Adrenal gland (tissue), 5 donors: ENCODE measurements around the gene FAM50A.

Experiments
- CTCF ChIP-seq, 6 experiments: fragments of 450-650 bp in 4 of 6; fragments of 200-600 bp in 2 of 6; sonication (generic) in 1 of 6; IDR thresholded peaks; 1 replicate in 5 of 6; 2 replicates in 1 of 6; pipeline versions ENCODE4 v1.5.1 to v1.8.0; 2016 to 2021; ENCODE audit warnings: antibody characterized with exemption in 6 of 6, mild to moderate bottlenecking in 2 of 6, moderate library complexity in 1 of 6
- POLR2A ChIP-seq, 2 donors: fragments of 450-650 bp; IDR thresholded peaks; one replicate each; pipeline ENCODE4 v1.6.1; 2017; ENCODE audit warnings: antibody characterized with exemption in 2 of 2, mild to moderate bottlenecking in 2 of 2, moderate library complexity in 1 of 2
- donor health status: DM: no; HTN: no; CAD: no.

GRCh38 chrX:154434394-154435168, 9.4 kb upstream of the FAM50A start:
- no peak for TF ChIP-seq CTCF (IDR thresholded peaks at IDR 0.05)
- no peak for TF ChIP-seq POLR2A (IDR thresholded peaks at IDR 0.05)
